ENCODE data around the gene DYNLRB2. TPM values are rescaled to one million over a fixed set of nuclear protein-coding genes. Genes with fewer than 3 reads are reported as not detected.

The DYNLRB2 gene
- not detected for total RNA-seq

DNA sequence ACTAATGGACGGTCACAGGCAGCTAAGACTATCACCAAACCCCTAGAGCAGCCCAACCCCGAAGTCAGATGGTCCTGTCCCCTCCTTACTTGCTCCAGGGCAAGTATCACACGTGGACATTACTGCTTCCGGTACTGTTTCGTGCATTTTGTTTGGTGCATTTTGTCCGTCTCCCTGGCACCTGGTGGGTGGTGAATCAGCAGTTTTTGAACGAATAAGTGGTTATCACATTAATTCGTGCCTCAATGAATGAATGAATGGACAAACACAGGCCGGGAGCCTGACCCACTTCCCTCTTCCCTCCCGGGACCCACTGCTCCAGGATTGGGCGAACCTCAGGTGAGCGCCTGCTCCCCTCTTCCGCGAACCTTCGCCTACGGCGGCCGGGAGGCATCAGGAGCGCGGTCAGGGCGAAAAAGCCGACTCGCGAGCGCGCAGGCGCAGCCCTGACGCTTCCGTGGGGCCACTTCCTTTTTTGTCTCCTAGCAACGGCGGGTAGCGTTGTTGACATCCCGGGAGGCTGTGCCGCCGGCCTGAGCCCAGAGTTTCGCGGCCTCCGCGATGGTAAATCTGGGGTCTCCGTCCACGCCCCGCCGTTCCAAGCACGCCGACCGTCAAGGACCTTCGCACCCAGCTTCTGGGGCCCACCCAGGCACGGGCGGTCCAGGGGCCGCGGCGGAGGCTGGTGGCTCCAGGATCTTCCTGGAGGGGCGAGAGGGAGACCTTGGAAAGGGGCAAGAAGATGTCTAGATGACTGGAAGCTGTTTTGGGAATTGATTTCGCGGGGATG, at the start of gene DYNLRB2:
DYNLRB2 (plus strand) TSS at position 478 of the 790 bp plus-strand sequence; CDS start at position 562, 84 bp downstream.
- peak; percentile 98 for ATAC-seq

DNA sequence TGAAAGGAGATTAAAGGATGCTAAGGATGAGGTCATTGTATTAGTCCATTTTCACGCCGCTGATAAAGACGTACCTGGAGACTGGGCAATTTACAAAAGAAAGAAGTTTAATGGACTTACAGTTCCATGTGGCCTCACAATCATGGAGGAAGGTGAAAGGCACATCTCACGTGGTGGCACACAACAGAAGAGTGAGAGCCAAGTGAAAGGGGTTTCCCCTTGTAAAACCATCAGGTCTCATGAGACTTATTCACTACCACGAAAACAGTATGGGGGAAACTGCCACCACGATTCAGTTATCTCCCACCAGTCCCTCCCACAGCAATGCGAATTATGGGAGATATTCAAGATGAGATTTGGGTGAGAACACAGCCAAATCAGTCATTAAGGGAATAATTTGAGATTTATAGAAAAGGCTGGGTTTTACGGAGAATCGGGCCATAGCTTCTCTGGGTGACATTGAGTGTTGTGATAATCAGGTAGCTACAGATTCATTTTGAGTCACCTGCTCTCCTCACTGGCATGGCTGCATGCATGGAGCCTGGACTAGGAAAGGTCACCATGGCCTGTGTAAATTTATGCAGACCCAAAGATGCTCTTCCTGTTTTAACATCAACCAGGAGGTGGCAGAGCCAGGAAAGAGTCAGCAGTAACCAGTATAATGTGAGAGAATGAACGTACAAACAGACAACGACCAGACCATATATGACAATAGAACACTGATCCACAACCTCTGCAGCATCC, 40.5 kb upstream of the DYNLRB2 start:
- no peak for ATAC-seq

DNA sequence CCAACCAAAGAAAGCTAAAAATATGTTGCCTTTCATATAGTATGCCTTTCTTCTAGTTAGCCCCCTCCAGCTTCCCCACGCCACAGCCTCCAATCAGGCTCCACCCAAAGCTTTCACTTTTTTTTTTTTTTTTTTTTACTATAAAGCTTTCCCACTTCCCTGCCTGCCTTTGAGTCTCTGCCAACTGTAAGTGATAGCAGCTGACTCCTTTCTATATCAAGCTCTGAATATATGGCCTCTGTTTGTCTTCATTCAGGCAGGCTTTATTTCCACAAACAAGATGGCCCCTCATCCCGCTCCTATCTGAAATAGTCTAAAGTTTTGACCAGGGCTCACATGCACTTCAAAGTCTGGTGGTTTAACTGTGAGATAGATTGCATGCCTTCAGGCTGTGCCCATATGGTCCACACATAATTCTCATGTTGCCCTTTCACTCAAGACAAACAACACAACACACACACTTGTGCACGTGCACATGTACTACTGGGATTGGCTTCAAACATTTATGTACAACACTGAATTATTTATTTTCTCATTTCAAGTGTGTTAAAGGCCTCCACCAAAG, 39.8 kb upstream of the DYNLRB2 start:
- ATAC-seq = no peak

DNA sequence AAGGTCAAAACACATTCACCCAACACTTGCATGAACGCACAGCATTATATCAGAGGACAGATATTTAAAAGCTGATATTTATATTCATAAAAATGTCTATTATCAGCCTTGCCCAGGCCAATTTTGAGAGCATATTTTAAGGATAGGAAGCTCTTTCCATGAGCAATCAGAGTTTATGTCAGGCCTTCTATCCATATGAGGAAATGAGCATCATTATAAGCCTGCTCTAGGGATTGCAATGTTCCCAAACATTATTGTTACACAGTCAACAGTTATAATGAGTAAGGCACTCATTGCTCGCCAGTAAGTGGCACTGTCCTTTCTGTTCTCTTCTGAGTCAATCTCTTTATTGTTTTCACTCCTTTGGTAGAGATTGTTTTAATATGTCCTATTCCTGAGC, 37.7 kb upstream of the DYNLRB2 start:
- ATAC-seq = no peak

DNA sequence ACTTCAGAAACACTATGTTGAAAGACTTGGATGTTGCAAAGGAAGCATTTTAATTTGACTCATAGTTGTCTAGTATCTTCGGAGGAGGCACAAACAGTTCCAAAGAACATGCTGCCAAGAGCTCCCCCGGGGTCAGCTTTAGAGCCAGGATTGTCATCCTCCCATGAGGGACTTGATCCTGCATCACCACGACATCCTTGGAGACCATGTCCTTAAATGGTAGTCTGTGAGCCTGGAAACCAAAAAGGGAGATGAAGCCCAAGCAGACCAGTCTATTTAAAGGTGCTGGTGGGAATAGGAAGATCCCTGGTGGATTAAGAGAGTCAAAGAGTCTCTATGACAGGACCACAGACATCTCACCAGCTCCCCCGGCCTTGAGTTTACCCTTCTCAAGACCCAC, 33.3 kb upstream of the DYNLRB2 start:
- ATAC-seq = no peak

DNA sequence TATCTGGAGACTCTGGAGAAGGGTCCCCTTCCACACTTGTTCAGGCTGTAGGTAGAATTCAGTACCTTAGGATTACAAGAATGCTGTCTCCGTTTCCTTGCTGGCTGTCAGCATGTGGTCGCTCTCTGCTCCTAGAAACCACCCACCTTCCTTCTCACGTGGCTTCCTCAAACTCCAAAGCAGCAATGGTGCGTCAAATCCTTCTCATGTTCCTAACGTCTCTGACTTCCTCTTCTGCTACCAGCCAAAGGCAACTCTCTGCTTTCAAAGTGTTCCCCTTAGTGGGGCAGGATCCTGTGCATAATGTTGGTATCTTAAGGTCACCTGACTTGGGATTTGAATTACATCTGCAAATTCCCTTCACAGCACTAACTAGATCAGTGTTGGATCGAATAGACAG, 30.9 kb upstream of the DYNLRB2 start:
- no peak for ATAC-seq

DNA sequence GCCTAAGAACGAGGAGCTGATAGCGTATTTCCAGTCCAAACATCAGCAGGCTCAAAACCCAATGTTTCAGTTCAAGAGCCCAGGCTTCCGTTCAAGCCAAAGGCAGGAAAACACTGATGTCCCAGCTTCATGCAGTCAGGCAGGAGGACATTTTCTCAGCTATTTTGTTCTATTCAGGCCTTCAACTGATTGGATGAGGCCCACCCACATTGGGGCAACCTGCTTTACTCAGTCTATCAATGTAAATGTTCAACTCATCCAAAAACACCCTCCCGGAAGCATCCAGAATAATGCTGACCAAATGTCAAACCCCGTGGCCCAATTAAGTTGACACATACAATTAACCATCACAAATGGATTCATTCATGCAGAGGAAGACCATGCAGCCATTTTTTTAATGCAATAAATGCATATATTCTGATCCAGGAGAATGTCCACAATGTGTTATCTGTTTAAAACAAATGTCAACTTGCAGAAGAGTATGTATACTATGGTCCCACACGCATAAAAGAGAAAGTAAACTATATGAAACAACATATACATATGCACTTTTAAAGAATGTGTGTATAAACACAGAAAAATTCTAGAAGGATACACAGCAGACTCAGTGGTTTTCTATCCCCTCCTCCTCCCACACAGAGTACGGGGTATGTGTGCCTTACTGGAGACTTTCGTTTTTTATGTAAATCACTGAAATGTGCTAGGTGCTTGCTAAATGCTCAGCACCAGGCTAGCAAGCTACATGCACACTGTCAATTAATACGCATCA, 28.8 kb upstream of the DYNLRB2 start:
- ATAC-seq = no peak

DNA sequence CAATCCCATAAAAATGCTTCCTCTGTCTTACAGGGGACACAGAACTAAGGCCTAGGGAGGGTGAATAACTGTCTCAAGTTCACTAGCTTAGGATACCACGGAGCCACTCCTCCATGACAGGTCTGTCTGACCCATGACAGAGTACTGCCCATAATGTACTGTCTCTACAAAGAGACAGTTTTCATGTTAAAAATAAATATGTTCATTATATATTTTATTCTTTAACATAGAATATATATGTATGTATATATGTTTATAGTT, 28.3 kb upstream of the DYNLRB2 start:
- ATAC-seq = no peak

DNA sequence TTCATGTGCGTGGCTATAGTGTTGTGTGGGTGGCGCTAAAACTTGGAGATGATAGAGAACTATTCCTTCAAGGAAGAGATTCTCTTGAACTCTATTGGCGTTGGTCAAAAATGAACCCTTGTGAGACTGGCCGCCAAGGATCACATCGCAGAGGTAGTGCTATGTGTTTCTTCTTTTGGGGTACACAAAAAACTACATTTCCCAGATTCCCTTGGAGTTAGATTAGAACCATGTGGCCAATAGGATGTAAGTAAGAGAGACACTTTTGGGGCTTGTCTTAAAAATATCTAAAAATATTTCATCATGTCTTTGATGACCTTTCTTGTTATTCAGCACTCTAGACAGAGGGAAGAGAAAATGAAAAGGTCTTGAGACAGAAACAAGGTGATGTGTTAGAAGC, 25.4 kb upstream of the DYNLRB2 start:
- ATAC-seq = no peak

DNA sequence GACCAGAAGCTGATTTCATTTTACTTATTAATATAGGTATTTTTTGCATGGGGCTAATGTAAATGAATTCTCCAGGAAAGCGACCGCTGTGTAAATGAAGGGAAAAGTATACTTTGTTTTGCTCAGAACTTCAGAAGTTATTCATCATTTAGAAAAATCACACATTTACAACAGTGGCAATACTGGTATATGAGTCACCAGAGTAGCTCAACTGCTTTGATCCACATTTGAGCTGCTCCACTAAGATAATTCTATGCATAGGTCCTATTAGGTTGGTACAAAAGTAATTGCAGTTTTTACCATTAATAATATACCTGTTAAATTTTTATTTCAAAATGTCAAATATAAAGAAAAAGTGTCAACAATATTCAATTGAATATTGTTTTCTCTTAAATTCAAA, 22.9 kb upstream of the DYNLRB2 start:
- no peak for ATAC-seq

DNA sequence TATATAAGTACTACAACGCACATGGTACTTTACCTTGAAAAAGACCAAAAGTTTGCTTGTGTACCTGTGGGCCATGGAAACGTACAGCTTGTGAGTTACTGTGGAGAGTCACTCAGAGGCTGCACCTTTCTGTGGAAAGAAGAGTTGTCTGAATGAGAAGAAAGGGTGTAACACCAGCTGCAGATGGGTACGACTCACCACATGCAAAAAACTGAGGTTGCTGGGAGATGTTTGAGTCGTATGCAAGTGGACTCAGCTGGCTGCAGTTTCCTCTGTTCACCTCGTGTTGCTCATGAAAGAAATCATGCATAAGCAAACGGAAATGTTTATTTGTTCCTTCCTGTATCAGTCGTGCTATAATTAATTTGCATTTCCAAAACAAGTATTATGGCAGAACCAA, 22.4 kb upstream of the DYNLRB2 start:
- no peak for ATAC-seq

DNA sequence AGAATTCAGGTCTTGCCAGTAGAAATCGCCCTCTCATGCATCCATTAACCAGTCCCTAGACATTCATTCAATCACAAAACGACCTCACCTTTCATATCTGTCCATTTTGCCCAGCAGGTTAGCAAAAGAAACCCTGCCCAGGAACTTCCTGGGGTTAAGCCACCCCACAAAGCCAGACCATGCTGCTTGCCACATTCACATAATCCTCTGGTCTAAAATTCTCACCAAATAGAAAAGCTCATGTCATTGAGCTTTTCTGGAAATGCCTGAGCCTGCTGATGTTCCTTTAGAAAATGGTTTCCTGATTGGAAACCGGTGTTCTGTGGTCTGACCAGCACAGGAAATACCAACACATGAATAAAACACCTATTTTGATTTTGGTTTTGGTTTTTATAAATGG, 21.6 kb upstream of the DYNLRB2 start:
- no peak for ATAC-seq

DNA sequence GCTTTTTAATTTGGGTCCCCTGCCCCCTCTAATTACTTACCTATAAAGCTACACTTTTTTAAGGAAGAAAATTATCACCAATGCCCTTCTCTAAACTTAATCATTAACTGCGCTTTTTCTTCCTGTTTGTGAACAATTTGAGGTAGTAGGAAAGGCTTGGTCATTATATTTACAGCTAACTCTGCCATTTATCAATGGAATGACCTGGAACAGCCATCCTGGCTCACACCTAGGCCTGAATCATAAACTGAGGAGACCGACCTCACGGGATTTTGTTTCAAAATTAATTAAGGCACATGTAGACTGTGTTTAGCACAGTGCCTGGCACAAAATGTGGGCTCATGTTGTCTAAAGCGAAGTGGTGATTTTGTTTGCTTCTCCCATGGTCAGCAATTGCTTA, 15.4 kb upstream of the DYNLRB2 start:
- no peak for ATAC-seq

DNA sequence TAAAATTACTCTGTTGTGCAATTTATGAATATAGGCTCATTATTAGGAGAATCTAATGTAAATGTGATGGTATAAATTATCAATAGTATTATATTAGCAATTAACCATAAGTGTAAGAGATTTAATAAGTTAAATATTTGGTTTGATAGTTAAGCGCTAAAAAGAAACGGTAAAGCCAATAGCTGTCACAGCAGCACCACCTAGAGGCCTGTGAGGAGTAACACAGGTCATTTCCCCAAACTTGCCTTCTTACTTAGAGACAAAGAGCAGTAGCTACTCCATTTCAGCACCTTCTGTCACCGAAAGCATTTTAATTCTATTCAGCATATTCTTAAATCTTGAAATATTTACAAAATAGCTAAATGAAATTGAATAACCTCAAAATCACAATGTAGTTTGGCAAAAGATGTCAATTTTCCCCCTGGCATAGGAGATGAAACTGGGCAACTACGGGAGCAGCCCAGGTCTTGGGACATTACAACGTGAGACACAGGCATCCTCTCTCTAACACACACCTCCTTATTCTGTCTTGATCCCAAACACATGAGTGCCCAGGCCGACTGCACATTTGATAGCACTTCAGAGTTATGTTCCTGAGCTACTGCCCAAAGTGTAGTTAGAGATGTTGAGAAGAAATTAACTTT, 14.3 kb upstream of the DYNLRB2 start:
- ATAC-seq = peak; percentile 68

DNA sequence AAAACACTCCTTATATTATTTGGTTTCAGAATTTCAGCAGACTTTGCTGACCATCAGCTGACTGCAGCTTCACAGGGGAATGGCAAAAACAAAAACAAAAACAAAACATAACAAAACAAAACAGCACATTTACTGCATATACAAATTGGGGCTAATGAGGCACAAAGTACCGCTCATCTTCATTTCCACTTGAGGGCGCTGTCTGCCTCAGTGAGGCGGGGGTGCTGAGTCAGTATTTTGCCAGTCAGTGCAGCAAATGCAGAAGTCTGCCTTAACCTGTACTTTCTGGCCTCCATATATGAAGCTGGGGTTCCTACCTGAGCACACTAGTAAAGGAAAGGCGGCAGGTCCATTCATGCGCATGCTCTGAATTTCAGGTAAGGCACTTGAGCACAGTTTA, 13.5 kb upstream of the DYNLRB2 start:
- peak; percentile 72 for ATAC-seq

DNA sequence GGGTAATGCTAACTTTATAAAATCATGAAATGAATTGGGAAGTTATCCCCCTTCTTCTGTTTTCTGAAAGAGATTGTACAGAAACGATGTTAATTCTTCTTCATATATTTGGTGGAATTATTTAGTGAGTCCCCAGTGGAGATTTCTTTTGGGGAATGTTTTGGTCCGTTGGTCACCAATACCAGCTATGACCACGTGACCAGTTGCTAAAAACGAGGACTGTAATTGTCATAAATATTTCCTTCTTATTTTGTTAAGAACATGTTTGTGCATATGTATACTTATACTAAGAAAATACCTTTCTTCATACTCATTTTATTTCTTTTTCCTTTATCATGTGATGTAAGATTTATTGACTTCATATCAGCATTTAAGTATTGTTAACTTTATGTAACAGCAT, 10.3 kb upstream of the DYNLRB2 start:
- ATAC-seq = no peak

DNA sequence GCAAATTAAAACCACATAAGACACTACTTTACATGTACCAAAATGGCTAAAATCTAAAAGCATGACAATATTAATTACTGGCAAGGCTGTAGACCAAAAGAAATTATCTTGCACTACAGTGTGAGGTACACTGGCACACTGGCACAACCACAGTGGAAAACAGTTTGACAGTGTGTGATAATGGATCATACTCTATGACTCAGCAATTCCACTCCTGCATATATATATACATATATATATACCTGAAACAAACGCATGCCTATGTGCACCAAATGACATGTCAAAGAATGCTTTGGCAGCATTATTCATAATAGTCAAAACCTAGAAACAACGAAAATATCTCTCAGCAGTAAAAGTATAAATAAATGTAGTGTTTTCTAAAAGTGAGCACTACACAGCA, 4.6 kb upstream of the DYNLRB2 start:
- no peak for ATAC-seq

DNA sequence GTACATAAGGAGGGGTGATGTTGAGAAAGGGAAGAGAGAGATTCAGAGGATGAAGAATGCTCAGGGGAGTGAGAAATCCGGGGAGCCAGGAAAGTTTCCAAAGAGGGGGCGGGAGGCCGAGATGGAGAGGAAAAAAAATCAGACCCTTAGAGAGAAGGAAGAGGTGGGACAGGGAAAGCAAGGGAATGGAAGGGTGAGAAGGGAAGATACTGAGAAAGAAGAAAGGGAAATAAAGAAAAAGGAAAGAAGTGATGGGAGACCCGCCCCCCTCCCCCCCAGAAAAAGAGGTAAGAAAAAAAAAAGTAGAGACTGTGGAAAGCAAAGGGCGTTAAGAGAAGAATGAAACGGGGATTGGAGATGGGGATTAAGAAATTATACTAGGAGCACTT, 507 bp downstream of the DYNLRB2 start:
- ATAC-seq = no peak

DNA sequence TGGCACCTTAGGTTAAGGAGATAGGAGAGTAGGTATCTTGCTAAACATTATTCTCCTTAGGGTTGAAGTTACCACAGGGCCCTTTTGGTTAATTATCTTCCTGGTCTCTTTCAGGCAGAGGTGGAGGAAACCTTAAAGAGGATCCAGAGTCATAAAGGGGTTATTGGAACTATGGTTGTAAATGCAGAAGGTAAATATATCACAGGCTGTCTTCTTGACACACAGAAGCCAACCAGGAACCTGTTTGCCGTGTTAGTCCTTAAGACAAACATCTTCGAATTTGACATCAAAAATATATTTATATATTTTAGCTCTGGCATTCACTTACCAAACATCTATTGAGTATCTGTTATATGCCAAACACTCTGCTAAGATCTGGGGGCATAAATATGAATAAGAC, 2.4 kb downstream of the DYNLRB2 start:
- ATAC-seq = no peak

DNA sequence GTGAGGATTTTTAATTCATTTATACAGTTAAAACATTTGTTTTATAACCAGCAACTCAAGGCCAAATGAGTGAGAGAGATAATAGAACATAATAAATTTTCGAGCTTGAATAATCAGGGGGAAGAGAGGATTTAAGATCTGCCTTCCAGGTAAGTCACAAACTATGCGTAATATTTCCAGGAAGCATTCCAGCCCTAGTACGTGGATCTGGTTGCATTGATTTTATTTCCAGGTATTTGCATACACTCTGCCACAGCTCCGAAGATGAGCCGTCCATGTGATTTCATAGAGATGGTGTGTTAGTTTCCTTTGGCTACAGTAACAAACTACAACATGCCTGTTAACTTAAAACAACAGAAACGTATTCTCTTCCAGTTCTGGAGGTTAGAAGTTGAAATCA, 3.5 kb downstream of the DYNLRB2 start:
- ATAC-seq = no peak

DNA sequence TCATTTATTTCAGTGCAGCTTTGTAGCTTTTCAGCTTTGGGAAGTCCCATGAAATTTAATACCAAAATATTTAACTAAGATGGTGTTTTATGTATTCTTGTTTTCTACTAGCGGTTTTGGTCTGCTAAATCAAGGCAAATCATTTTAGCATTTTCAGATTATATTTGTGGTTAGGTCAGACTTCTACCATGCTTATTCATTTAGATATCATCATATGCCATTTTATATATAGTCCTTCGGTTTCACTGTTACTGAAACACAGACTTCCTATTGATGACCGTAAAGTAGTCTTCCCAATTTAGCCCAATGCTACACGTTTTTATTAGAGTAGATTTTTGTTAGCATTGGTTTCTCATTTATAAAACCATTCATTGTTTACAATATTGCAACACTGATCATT, 5.5 kb downstream of the DYNLRB2 start:
- ATAC-seq = no peak

DNA sequence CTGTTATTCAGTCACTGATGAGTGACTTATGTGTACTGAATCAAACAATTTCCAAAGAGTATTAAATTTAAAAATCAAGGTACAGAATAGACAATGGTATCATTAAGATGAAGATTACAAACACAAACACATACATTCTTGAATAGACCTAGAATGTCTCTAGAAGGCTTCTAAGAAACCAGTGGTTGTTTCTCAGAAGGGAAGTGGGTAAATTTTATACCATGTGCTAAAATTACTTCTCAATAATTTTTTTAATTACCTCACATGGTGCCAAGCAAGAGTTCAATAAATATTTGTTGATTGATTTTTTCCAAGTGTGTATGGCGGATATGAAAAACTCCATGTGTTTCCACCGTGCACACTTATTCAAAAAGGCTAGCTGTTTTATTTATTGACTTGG, 6.4 kb downstream of the DYNLRB2 start:
- ATAC-seq = no peak

DNA sequence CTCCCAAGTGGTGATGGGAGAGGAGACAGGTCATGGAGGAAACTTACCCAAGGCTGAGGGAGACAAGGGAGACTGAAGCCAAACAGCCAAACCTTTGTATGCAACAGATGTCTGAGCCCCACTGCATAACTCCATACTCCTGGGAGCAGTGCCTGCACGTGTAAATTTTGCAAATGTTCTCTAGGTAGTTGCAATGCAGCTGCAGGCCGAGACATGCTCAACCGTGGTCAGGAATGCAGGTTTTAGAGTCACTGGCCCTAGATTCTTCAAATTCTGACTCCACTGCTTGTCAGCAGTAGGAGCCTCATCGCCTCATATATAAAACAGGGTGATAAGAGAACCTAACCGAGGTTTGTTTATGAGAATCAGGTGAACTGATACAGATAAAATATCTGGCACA, 11.5 kb downstream of the DYNLRB2 start:
- ATAC-seq = peak; percentile 73

All from esophagus mucosa (tissue), 1 donor.